SK-N-SH treated with all-trans-retinoic acid at 6 μM for 48 hours (cell line): ENCODE measurements around the gene KRTAP10-2.

ENCODE experiments used
- ATAC-seq: fragments of 200-7000 bp; cut with Tn5 transposase; 3 replicates; pipeline ENCODE4 v1.9.1; 2020; ENCODE audit warnings: mild to moderate bottlenecking, moderate library complexity
- ARNTL ChIP-seq: fragments of 450-650 bp; formaldehyde crosslinking; IDR thresholded peaks from 2 replicates; pipeline ENCODE4 v1.5.0; 2020; ENCODE audit warnings: low read depth, mild to moderate bottlenecking, moderate library complexity, borderline replicate concordance
- BACH2 ChIP-seq: fragments of 250-450 bp; sonication (Bioruptor Pico); IDR thresholded peaks from 2 replicates; pipeline ENCODE4 v1.9.0; 2021; ENCODE audit warnings: mild to moderate bottlenecking, borderline replicate concordance
- CSDC2 ChIP-seq: fragments of 250-450 bp; sonication (Bioruptor Pico); IDR thresholded peaks from 2 replicates; pipeline ENCODE4 v1.5.0; 2020; ENCODE audit warnings: mild to moderate bottlenecking, moderate library complexity
- ESRRG ChIP-seq: fragments of 250-450 bp; sonication (Bioruptor Pico); IDR thresholded peaks from 2 replicates; pipeline ENCODE4 v1.6.1; 2021; ENCODE audit warnings: mild to moderate bottlenecking
- GLIS3 ChIP-seq: fragments of 250-450 bp; sonication (Bioruptor Pico); IDR thresholded peaks from 2 replicates; pipeline ENCODE4 v1.5.0; 2020; ENCODE audit warnings: mild to moderate bottlenecking, moderate library complexity
- ISL1 ChIP-seq: fragments of 250-450 bp; sonication (Bioruptor Pico); IDR thresholded peaks from 2 replicates; pipeline ENCODE4 v2.1.2; 2022; ENCODE audit warnings: mild to moderate bottlenecking, moderate library complexity
- OSR1 ChIP-seq: fragments of 250-450 bp; sonication (Bioruptor Pico); IDR thresholded peaks from 2 replicates; pipeline ENCODE4 v1.8.0; 2022; ENCODE audit warnings: moderate library complexity, mild to moderate bottlenecking, inconsistent platforms
- PPARA ChIP-seq: fragments of 250-450 bp; sonication (Bioruptor Pico); IDR thresholded peaks from 2 replicates; pipeline ENCODE4 v1.5.0; 2020; ENCODE audit warnings: mild to moderate bottlenecking, borderline replicate concordance
- SNAI2 ChIP-seq: fragments of 250-450 bp; sonication (Bioruptor Pico); IDR thresholded peaks from 2 replicates; pipeline ENCODE4 v1.5.0; 2020; ENCODE audit warnings: mild to moderate bottlenecking, moderate library complexity
- TCF4 ChIP-seq: fragments of 250-450 bp; sonication (Bioruptor Pico); IDR thresholded peaks from 2 replicates; pipeline ENCODE4 v1.8.0; 2021; ENCODE audit warnings: mild to moderate bottlenecking, moderate library complexity, borderline replicate concordance
- TOX ChIP-seq: fragments of 250-450 bp; sonication (Bioruptor Pico); IDR thresholded peaks from 2 replicates; pipeline ENCODE4 v1.8.0; 2021; ENCODE audit warnings: mild to moderate bottlenecking, moderate library complexity, borderline replicate concordance
- ZC3H10 ChIP-seq: fragments of 250-450 bp; sonication (Bioruptor Pico); IDR thresholded peaks from 2 replicates; pipeline ENCODE4 v1.5.1; 2021; ENCODE audit warnings: mild to moderate bottlenecking, moderate library complexity
- ZFP3 ChIP-seq: fragments of 250-450 bp; sonication (Bioruptor Pico); IDR thresholded peaks from 2 replicates; pipeline ENCODE4 v1.5.0; 2020; ENCODE audit warnings: mild to moderate bottlenecking, moderate library complexity
- ZFP30 ChIP-seq: fragments of 450-650 bp; formaldehyde crosslinking; IDR thresholded peaks from 2 replicates; pipeline ENCODE4 v1.5.0; 2022; ENCODE audit warnings: mild to moderate bottlenecking, moderate library complexity
- ZNF565 ChIP-seq: fragments of 450-650 bp; formaldehyde crosslinking; conservative IDR thresholded peaks from 2 replicates; pipeline ENCODE4 v1.5.0; 2020; ENCODE audit warnings: low read depth, mild to moderate bottlenecking, moderate library complexity
- ZNF70 ChIP-seq: fragments of 450-650 bp; formaldehyde crosslinking; IDR thresholded peaks from 2 replicates; pipeline ENCODE4 v1.5.0; 2020; ENCODE audit warnings: mild to moderate bottlenecking, moderate library complexity
- ZNF8 ChIP-seq: fragments of 450-650 bp; formaldehyde crosslinking; IDR thresholded peaks from 2 replicates; pipeline ENCODE4 v1.5.0; 2020; ENCODE audit warnings: mild to moderate bottlenecking, moderate library complexity
- TF ChIP-seq, protein P1 (sequence below): fragments of 250-450 bp; sonication (Bioruptor Pico); IDR thresholded peaks from 2 replicates; pipeline ENCODE4 v1.5.1; 2020; ENCODE audit warnings: low read depth, mild to moderate bottlenecking, moderate library complexity
- TF ChIP-seq, protein P2 (sequence below): fragments of 250-450 bp; sonication (Bioruptor Pico); IDR thresholded peaks from 2 replicates; pipeline ENCODE4 v1.8.0; 2020; ENCODE audit warnings: mild to moderate bottlenecking, moderate library complexity, borderline replicate concordance
- TF ChIP-seq, protein P3 (sequence below): fragments of 250-450 bp; sonication (Bioruptor Pico); IDR thresholded peaks from 2 replicates; pipeline ENCODE4 v1.8.0; 2021; ENCODE audit warnings: low read depth, mild to moderate bottlenecking, moderate library complexity, borderline replicate concordance
- TF ChIP-seq, protein P4 (sequence below): fragments of 250-450 bp; sonication (Bioruptor Pico); IDR thresholded peaks from 2 replicates; pipeline ENCODE4 v1.5.0; 2020; ENCODE audit warnings: mild to moderate bottlenecking, moderate library complexity

Gene KRTAP10-2

DNA sequence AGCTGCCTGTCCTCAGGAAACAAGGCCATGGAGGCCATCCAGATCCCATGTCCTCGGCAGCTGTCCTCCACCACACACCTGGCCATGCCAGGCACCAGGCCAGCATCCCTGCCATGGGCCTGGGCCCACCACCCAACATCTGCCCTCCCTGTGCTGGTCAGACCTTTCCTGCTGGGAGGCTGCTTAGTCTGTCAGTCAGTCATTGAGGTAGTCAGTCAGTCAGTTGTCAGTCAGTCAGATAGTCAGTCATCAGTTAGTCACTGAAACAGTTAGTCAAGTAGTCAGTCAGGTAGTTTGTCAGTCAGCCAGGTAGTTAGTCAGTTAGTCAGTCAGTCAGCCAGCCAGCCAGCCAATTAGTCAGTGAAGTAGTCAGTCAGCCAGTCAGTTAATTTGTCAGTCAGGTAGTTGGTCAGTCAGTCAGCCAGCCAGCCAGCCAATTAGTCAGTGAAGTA lies 28.5 kb downstream of the KRTAP10-2 start:
- TF ChIP-seq ZFP3 (CRISPR knock-in tag) (no peak), ISL1 (CRISPR knock-in tag) (no peak), GLIS3 (no peak), ARNTL (CRISPR knock-in tag) (no peak)
- TF ChIP-seq, protein P1, sequence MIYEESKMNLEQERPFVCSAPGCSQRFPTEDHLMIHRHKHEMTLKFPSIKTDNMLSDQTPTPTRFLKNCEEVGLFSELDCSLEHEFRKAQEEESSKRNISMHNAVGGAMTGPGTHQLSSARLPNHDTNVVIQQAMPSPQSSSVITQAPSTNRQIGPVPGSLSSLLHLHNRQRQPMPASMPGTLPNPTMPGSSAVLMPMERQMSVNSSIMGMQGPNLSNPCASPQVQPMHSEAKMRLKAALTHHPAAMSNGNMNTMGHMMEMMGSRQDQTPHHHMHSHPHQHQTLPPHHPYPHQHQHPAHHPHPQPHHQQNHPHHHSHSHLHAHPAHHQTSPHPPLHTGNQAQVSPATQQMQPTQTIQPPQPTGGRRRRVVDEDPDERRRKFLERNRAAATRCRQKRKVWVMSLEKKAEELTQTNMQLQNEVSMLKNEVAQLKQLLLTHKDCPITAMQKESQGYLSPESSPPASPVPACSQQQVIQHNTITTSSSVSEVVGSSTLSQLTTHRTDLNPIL (CRISPR knock-in tag): no peak
- TF ChIP-seq, protein P2, sequence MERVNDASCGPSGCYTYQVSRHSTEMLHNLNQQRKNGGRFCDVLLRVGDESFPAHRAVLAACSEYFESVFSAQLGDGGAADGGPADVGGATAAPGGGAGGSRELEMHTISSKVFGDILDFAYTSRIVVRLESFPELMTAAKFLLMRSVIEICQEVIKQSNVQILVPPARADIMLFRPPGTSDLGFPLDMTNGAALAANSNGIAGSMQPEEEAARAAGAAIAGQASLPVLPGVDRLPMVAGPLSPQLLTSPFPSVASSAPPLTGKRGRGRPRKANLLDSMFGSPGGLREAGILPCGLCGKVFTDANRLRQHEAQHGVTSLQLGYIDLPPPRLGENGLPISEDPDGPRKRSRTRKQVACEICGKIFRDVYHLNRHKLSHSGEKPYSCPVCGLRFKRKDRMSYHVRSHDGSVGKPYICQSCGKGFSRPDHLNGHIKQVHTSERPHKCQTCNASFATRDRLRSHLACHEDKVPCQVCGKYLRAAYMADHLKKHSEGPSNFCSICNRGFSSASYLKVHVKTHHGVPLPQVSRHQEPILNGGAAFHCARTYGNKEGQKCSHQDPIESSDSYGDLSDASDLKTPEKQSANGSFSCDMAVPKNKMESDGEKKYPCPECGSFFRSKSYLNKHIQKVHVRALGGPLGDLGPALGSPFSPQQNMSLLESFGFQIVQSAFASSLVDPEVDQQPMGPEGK: no peak

DNA sequence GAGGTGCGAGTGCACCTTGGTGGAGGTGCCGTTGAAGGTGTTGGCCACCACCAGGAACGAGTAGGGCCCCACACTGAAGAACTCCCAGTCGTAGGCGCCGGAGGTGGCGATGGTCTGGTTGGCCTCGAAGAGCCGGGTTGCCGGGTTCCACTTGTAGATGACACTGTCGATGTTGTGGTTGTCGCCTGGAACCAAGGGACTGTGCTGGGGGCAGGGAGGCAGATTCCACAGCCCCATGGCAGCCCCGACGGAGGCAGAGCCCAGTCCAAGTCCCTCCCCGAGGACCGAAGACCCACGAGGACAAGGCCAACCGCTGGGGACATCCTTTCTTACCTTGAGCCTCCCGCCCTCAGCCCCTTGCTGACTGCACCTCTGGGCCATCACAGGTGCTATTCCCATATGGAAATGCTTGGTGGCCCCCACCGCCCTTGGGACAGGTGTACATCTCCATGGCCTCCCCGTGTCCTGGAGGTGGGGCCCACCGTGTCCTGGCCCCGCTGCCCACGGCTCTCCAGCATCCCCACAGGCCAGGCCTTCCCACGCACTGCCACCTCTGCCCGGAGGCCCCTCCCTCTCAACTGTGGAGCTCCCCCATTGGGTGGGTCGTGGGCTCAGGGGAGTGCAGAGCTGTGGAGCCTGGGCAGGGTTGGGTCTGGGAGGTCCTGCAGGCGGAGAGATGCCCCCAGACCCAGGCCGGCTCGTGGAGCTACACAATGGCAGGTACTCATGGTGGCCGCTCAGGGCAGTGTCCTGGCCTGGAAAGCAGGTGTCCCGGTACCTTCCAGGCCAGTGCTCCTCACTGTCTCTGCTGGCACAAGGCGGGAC lies 29.2 kb downstream of the KRTAP10-2 start:
- no peak for ATAC-seq
- TF ChIP-seq ESRRG (CRISPR knock-in tag) (no peak), ZC3H10 (CRISPR knock-in tag) (no peak), OSR1 (CRISPR knock-in tag) (no peak), ZFP3 (CRISPR knock-in tag) (no peak), GLIS3 (no peak)
- TF ChIP-seq, all 23 proteins: peak for 0

More for the DNA sequence above, 28.5 kb downstream of the KRTAP10-2 start:
- ATAC-seq: no peak

DNA sequence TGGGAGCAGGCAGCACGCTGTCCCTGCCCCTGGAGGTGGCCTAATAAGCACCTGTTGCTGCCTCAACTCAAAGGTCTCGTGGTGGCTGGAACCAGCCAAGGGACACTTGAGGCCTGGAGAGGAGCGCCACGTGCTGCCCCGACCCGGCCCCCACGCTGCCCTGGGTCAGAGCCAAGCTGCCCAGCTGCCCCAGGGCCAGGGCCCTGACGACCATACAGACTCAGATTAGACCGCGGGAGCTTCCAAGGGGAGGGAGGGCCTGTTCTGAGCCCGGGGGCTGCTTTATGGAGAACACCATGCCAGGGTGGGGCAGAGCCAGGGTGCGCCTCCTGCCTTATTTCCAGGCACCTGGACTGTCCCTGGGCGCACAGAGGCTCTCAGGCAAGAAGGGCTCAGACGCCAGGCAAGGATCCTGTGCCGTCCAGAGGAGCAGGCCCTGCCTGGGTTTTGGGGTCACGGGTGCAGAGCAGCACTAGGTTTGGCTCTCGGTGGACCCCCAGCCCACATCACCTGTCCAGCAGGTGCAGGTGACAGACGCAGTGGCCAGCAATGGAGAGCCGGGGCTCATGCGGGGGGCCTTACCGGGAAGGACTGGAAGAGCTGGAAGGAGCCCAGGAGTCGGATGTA lies 29.9 kb downstream of the KRTAP10-2 start:
- TF ChIP-seq ZFP30 (CRISPR knock-in tag): no peak
- no peak for TF ChIP-seq ZNF565
- TF ChIP-seq ZFP3 (CRISPR knock-in tag): no peak
- TF ChIP-seq, protein P1 (CRISPR knock-in tag): no peak
- no peak for TF ChIP-seq ZNF8 (CRISPR knock-in tag)
- TF ChIP-seq, protein P2: no peak
- TF ChIP-seq ZC3H10 (CRISPR knock-in tag): no peak
- TF ChIP-seq ZNF70: no peak
- TF ChIP-seq TCF4 (CRISPR knock-in tag): no peak
- no peak for TF ChIP-seq ARNTL (CRISPR knock-in tag)
- TF ChIP-seq SNAI2 (CRISPR knock-in tag): no peak
- TF ChIP-seq PPARA (CRISPR knock-in tag): no peak
- TF ChIP-seq OSR1 (CRISPR knock-in tag): no peak
- TF ChIP-seq ISL1 (CRISPR knock-in tag): no peak
- TF ChIP-seq BACH2: no peak
- no peak for TF ChIP-seq ESRRG (CRISPR knock-in tag)
- no peak for TF ChIP-seq TOX
- TF ChIP-seq CSDC2: no peak
- TF ChIP-seq, protein P3, sequence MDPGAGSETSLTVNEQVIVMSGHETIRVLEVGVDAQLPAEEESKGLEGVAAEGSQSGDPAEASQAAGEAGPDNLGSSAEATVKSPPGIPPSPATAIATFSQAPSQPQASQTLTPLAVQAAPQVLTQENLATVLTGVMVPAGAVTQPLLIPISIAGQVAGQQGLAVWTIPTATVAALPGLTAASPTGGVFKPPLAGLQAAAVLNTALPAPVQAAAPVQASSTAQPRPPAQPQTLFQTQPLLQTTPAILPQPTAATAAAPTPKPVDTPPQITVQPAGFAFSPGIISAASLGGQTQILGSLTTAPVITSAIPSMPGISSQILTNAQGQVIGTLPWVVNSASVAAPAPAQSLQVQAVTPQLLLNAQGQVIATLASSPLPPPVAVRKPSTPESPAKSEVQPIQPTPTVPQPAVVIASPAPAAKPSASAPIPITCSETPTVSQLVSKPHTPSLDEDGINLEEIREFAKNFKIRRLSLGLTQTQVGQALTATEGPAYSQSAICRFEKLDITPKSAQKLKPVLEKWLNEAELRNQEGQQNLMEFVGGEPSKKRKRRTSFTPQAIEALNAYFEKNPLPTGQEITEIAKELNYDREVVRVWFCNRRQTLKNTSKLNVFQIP (CRISPR knock-in tag): no peak
- TF ChIP-seq, protein P4, sequence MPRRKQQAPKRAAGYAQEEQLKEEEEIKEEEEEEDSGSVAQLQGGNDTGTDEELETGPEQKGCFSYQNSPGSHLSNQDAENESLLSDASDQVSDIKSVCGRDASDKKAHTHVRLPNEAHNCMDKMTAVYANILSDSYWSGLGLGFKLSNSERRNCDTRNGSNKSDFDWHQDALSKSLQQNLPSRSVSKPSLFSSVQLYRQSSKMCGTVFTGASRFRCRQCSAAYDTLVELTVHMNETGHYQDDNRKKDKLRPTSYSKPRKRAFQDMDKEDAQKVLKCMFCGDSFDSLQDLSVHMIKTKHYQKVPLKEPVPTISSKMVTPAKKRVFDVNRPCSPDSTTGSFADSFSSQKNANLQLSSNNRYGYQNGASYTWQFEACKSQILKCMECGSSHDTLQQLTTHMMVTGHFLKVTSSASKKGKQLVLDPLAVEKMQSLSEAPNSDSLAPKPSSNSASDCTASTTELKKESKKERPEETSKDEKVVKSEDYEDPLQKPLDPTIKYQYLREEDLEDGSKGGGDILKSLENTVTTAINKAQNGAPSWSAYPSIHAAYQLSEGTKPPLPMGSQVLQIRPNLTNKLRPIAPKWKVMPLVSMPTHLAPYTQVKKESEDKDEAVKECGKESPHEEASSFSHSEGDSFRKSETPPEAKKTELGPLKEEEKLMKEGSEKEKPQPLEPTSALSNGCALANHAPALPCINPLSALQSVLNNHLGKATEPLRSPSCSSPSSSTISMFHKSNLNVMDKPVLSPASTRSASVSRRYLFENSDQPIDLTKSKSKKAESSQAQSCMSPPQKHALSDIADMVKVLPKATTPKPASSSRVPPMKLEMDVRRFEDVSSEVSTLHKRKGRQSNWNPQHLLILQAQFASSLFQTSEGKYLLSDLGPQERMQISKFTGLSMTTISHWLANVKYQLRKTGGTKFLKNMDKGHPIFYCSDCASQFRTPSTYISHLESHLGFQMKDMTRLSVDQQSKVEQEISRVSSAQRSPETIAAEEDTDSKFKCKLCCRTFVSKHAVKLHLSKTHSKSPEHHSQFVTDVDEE (CRISPR knock-in tag): no peak
- ATAC-seq: no peak
